Measurements from ENCODE around the gene ADGRG7. TPM values are rescaled to one million over a fixed set of nuclear protein-coding genes. Genes with fewer than 3 reads are reported as not detected.

The ADGRG7 gene
- total RNA-seq, 2 donors from 2014 or later: not detected

- DNase-seq: no peak
- no peak for ATAC-seq
These were observed 18.0 kb upstream of the ADGRG7 start for GRCh38 chr3:100591411-100591810.

GRCh38 chr3:100600181-100601042 lies 9.0 kb upstream of the ADGRG7 start:
- intact Hi-C loops (cut with DNase I): no loop called here
- ATAC-seq: no peak
- DNase-seq: no peak

More at GRCh38 chr3:100591411-100591810, 18.0 kb upstream of the ADGRG7 start:
- intact Hi-C loops (cut with DNase I): loop anchor here (2.0 to 10.0 kb wide), 5 partner anchors 127 to 761 kb away; no protein-coding TSS in a partner anchor

- DNase-seq (no peak), ATAC-seq (peak in 1 of 2 donors; percentile 66)
- intact Hi-C loops (cut with DNase I): no loop called here
These were observed 6.6 kb upstream of the ADGRG7 start for GRCh38 chr3:100602506-100603444.

- ATAC-seq (peak; percentile 61 to 84), DNase-seq (no peak)
- intact Hi-C loops (cut with DNase I): no loop called here
These were observed 5.9 kb upstream of the ADGRG7 start for GRCh38 chr3:100603469-100603868.

GRCh38 chr3:100605358-100605757 lies 4.0 kb upstream of the ADGRG7 start:
- intact Hi-C loops (cut with DNase I): no loop called here
- ATAC-seq (no peak), DNase-seq (no peak)

GRCh38 chr3:100606894-100607512 lies 2.4 kb upstream of the ADGRG7 start:
- ATAC-seq: no peak

GRCh38 chr3:100609963-100610362 lies 562 bp downstream of the ADGRG7 start:
- ATAC-seq (no peak), DNase-seq (no peak)
- intact Hi-C loops (cut with DNase I): no loop called here

More at GRCh38 chr3:100606894-100607512, 2.4 kb upstream of the ADGRG7 start:
- intact Hi-C loops (cut with DNase I): no loop called here
- DNase-seq: no peak

- intact Hi-C loops (cut with DNase I): no loop called here
- no peak for ATAC-seq
- no peak for DNase-seq
These were observed 1.8 kb downstream of the ADGRG7 start for GRCh38 chr3:100611221-100611620.

GRCh38 chr3:100613721-100614390 lies 4.5 kb downstream of the ADGRG7 start:
- ATAC-seq (no peak), DNase-seq (no peak)
- intact Hi-C loops (cut with DNase I): no loop called here

GRCh38 chr3:100614941-100615340 lies 5.5 kb downstream of the ADGRG7 start:
- DNase-seq: no peak
- intact Hi-C loops (cut with DNase I): no loop called here
- no peak for ATAC-seq

GRCh38 chr3:100615684-100616083 lies 6.3 kb downstream of the ADGRG7 start:
- DNase-seq (no peak), ATAC-seq (peak in 1 of 2 donors; percentile 53)
- intact Hi-C loops (cut with DNase I): no loop called here

- no peak for ATAC-seq
- intact Hi-C loops (cut with DNase I): no loop called here
- no peak for DNase-seq
These were observed 11.8 kb downstream of the ADGRG7 start for GRCh38 chr3:100621251-100621650.

- intact Hi-C loops (cut with DNase I): no loop called here
- ATAC-seq: no peak
- DNase-seq: no peak
These were observed 18.1 kb downstream of the ADGRG7 start for GRCh38 chr3:100627491-100627890.

- ATAC-seq: no peak
- DNase-seq: no peak
- intact Hi-C loops (cut with DNase I): no loop called here
These were observed 20.2 kb downstream of the ADGRG7 start for GRCh38 chr3:100629421-100630127.

GRCh38 chr3:100630664-100631063 lies 21.3 kb downstream of the ADGRG7 start:
- DNase-seq (no peak), ATAC-seq (no peak)
- intact Hi-C loops (cut with DNase I): no loop called here

GRCh38 chr3:100631236-100631635 lies 21.8 kb downstream of the ADGRG7 start:
- intact Hi-C loops (cut with DNase I): no loop called here
- DNase-seq: no peak
- no peak for ATAC-seq

- DNase-seq: no peak
- peak; percentile 77 to 80 for ATAC-seq
These were observed 25.3 kb downstream of the ADGRG7 start for GRCh38 chr3:100634493-100635272.

More at GRCh38 chr3:100634493-100635272, 25.3 kb downstream of the ADGRG7 start:
- intact Hi-C loops (cut with DNase I): no loop called here

Data from left cardiac atrium (tissue), 4 donors.